ENCODE data around the gene GTPBP6.
"Not testable (repeated sequence)": the region's sequence is repeated elsewhere in the genome, so short reads cannot be mapped to it uniquely, and the experiment has no call there.

The GTPBP6 gene

DNA sequence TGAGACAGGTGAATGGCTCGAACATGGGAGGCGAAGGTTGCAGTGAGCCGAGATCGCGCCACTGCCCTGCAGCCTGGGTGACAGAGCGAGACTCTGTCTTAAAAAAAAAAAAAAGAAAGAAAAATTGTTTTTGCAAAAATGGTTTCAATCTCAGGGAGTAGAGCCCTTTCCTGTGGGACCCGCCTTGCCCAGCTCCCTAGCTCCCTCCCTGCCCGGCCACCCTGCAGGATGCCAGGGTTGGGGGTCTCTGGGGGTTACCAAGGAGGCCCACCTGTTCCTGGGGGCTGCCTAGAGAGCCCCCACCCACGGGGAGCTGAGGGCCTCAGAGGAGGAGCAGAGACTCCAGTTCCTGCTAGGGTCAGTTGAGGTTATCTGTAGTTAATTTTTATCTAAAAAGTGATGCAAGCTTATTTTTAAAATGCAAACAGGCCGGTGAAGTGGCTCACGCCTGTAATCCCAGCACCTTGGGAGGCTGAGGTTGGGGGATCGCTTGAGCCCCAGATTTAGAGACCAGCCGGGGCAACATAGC, 56.2 kb downstream of the GTPBP6 start:
- DNase-seq, result no peak

DNA sequence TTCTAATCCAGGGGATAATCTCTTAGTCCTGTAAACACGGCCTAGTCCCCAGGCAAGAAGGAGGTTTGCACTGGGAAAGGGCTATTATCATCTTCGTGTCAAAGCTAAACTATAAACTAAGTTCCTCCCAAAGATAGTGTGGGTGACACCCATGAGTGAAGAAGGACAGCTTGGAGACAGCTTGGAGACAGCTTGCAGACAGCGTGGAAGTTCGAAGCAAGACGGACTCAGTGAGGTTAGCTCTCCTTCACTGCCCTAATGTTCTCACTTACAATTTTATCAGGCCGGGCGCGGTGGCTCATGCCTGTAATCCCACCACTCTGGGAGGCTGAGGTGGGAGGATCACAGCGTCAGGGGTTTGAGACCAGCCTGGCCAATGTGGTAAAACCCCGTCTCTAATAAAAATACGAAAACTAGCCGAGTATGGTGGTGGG, 56.7 kb downstream of the GTPBP6 start:
- DNase-seq, result no peak

DNA sequence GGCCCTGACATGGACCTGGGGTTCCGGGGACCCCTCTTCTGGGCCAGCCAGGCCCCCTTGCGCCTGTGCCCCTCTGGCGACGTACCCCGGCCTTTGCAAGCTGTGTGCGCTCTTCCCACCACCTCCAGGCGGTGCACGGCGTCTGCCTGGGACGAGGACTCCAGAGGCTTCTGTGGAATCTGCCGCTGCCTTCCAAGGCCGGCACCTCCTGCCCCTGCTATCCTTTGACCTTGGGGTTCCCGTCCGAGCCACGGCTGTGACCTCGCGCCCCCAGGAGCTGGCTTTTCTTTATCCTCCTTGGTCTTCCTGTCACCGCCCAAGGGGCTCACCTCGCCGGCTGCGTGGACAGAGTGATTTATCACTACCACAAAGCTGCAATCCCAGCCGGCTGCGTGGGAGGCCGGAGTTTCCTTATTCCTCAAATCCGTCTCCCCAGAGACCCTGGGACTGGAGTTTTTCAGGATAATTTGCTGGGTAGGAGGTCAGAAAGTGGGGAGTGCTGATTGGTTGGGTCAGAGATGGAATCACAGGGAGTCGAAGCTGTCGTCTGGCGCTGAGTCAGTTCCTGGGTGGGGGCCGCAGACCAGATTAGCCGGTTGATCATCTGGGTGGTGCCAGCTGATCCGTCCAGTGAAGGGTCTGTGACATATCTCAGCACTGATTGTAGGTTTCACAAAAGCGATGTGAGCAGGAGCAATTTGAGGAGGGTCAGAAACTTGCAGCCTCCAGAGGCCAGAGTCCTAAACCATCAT, 57.3 kb downstream of the GTPBP6 start:
- no peak for DNase-seq

DNA sequence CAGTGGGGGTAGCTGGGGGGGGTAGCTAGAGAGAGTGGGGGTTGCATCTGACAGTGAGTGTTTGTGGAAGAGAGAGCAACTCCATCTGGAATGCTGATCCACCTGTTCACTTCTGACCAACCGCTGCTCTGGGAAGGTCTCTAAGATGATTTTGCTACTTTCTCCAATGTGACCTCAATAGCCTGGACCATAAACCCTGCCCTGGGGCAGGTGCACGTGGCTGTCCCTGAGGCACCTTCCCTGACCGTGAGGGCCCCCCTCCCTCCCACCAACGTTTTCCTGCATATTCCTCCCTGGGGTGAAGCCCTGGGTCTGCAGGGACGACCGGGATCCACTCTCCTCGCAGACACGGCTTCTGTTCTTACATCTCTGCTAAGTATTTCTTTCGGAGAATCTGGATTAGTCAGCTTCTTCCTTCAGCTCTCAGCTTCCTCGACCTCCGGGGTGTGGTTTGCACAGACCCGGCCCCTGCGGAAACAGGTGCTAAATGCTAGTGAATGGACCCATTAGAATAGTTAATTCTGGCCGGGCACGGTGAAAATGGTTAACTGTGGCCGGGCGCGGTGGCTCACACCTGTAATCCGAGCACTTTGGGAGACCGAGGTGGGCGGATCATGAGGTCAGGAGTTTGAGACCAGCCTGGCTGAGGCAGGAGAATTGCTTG, 58.8 kb downstream of the GTPBP6 start:
- no peak for DNase-seq

DNA sequence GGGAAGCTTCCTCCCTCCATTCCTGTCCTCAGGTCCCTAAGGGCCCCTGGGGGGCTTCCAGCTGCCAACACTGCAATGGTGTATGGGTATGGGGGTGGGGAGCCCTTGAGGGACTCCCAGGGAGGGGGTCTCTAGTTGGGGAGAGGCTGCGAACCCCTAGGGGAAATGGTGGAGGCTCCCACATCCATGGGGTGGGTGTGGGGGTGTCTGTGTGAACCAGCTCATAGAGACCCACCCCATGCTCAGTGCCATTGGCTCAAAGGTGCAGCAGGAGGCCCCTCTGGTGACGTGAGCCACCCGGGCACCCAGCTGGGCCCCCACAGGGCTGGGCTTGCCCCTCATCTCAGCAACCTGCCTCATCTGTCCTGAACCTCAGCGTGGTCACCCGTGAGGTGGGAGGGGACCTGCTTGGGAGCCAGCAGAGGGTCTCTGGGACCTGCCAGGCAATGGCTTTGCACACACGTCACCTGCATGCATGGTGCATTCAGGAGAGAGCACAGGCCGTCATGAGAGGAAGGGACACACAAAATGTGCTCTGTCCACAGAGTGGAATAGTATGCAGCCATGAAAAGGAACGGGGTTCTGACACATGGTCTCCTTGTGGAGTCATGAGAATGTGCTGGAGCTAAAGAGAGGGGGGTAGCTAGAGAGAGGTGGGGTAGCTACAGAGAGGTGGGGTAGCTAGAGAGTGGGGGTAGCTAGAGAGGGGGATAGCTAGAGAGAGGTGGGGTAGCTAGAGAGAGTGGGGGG, 60.1 kb downstream of the GTPBP6 start:
- no peak for DNase-seq

DNA sequence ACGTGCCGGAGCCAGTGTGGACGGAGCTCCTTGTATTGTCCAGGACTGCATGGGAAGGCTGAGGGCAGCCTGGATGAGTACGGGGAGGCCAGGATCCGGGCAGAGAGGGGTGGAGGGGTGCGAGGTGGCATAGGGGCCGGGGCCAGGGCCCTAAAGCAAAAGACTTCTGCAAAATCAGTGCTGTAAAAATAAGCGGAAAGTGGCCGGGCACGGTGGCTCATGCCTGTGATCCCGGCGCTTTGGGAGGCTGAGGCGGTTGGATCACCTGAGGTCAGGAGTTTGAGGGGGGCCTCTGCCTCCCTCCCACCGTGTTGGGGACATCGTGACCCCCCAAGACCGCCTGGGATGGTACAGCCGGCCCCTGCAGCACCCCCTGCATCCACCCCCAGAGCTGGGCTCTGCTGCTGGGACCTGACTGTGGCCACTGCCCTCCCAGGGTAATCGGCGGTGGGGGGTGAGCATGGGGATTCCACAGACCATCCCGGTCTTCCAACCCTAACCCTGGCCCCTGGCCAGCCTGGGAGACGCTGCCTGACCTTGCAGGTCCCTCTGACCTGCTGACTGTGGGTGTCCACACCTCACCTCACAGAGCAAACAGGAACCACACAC, 60.8 kb downstream of the GTPBP6 start:
- no peak for DNase-seq

DNA sequence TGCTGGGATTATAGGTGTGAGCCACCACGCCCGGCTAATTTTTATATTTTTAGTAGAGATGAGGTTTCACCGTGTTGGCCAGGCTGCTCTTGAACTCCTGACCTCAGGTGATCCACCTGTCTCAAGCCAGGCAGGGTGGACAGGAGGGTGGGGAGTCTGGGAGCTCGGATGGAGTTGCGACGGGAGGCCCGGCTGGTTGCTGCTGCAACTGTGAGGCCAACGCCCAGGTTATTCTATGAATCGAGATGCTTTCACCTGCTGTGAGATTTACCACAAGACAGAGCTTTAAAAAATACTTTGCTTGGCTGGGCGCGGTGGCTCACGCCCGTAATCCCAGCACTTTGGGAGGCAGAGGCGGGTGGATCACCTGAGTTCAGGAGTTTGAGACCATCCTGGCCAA, 61.5 kb downstream of the GTPBP6 start:
- not testable (repeated sequence) for DNase-seq

DNA sequence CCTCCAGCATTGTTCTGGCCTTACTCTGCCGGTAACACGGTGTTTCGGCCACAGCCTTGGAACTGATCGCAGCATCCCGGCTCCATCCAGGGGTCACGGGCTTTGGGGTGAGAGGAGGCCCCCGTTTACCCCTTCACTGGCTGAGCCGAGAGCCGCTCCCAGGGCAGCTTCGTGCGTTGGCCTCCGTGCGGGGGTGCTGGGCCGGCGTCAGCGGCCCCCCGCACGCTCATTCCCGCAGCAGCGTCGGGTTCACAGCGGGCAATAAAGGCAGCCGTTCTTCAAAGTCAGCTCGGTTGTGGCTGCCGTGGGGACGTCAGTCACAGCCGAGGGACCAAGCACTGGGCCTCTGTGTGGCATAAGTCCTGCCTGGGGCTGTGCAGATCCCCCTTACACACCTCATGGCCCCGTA, 62.7 kb downstream of the GTPBP6 start:
- DNase-seq, result no peak
